HG02763 (cell line): Measurements from ENCODE around the gene SERF2.
"Not testable (repeated sequence)": the region's sequence is repeated elsewhere in the genome, so short reads cannot be mapped to it uniquely, and the experiment has no call there.

Experiments
- ATAC-seq: cut with Tn5 transposase; IDR thresholded peaks from one replicate; pipeline ENCODE4 v1.9.1; 2021; ENCODE audit warnings: mild to moderate bottlenecking, moderate library complexity; ENCODE audit not compliant: unreplicated experiment

Gene SERF2

GRCh38 chr15:43826508-43827341 lies 34.6 kb downstream of the SERF2 start, which contains the start of gene WDR76:
Gene WDR76, plus strand, starts transcription at chr15:43827002. Its CDS starts 31 bp downstream, at chr15:43827033.
- ATAC-seq: peak; percentile 56

GRCh38 chr15:43828061-43828657 lies 36.0 kb downstream of the SERF2 start:
- ATAC-seq: no peak

GRCh38 chr15:43829951-43830540 lies 37.9 kb downstream of the SERF2 start:
- not testable (repeated sequence) for ATAC-seq

GRCh38 chr15:43830691-43831275 lies 38.7 kb downstream of the SERF2 start:
- ATAC-seq: not testable (repeated sequence)

- not testable (repeated sequence) for ATAC-seq
Observed at GRCh38 chr15:43831519-43832052, 39.5 kb downstream of the SERF2 start.

GRCh38 chr15:43832485-43832884 lies 40.4 kb downstream of the SERF2 start:
- not testable (repeated sequence) for ATAC-seq

- no peak for ATAC-seq
Observed at GRCh38 chr15:43845421-43845820, 53.3 kb downstream of the SERF2 start.
